Stomach (tissue), 4 donors: Measurements from ENCODE around the gene ARHGEF37.
A peak's percentile ranks its signal among the peaks of the same experiment; 100 is the strongest.

Experiments
- CTCF ChIP-seq, 7 experiments: fragments of 450-650 bp in 4 of 7; fragments of 200-600 bp in 3 of 7; sonication (generic) in 3 of 7; IDR thresholded peaks; one replicate each; pipeline ENCODE4 v1.5.1; 2016 to 2019; ENCODE audit warnings: antibody characterized with exemption in 7 of 7, control low read depth in 2 of 7, mild to moderate bottlenecking in 1 of 7
- POLR2A ChIP-seq, 4 donors: fragments of 450-650 bp; IDR thresholded peaks; one replicate each; pipeline ENCODE4 v1.6.1; 2016; ENCODE audit warnings: antibody characterized with exemption in 4 of 4, control low read depth in 2 of 4, mild to moderate bottlenecking in 1 of 4, moderate library complexity in 1 of 4
- POLR2AphosphoS5 ChIP-seq, 3 donors: sonication (generic); formaldehyde crosslinking; IDR thresholded peaks; one replicate each; pipeline ENCODE4 v1.6.1; 2016; ENCODE audit warnings: antibody characterized with exemption in 3 of 3

- peak in 1 of 3 donors; percentile 74 for TF ChIP-seq POLR2AphosphoS5 (IDR thresholded peaks at IDR 0.05)
- peak in 5 of 7 experiments; percentile 56 to 93 (median 81) for TF ChIP-seq CTCF (IDR thresholded peaks at IDR 0.05)
- no peak for TF ChIP-seq POLR2A (IDR thresholded peaks at IDR 0.05)
Measured at GRCh38 chr5:149636861-149637246, 55.6 kb downstream of the ARHGEF37 start.
